ENCODE measurements around the gene SLC9A9. TPM values are rescaled to one million over a fixed set of nuclear protein-coding genes. Genes with fewer than 3 reads are reported as not detected.
"Not testable (repeated sequence)": the region's sequence is repeated elsewhere in the genome, so short reads cannot be mapped to it uniquely, and the experiment has no call there.

The SLC9A9 gene
- total RNA-seq, 1 donor from 2014 or later = 3.5 TPM

GRCh38 chr3:143697975-143698374 is 150.3 kb downstream of the SLC9A9 start:
- no peaks in the 10 kb centered on the region for H3K4me1 Mint-ChIP-seq (ENCODE audit: unreplicated experiment)
- no peaks in the 10 kb centered on the region for H3K9me3 Mint-ChIP-seq (ENCODE audit: unreplicated experiment)
- H3K27ac Mint-ChIP-seq (ENCODE audit: unreplicated experiment) = no peak overlapping the region
- no peaks in the 10 kb centered on the region for H3K36me3 Mint-ChIP-seq (ENCODE audit: unreplicated experiment)
- no peak for DNase-seq (ENCODE audit: extremely low spot score, unreplicated experiment)
- peaks cover 16% of the 10 kb centered on the region for H3K27me3 Mint-ChIP-seq (ENCODE audit: unreplicated experiment)
- no peak overlapping the region for H3K4me3 Mint-ChIP-seq (ENCODE audit: unreplicated experiment)
- TF ChIP-seq CTCF (IDR thresholded peaks at IDR 0.05) = no peak

GRCh38 chr3:143695333-143695732 is 152.9 kb downstream of the SLC9A9 start:
- H3K27me3 Mint-ChIP-seq (ENCODE audit: unreplicated experiment); H3K36me3 Mint-ChIP-seq (ENCODE audit: unreplicated experiment); H3K4me3 Mint-ChIP-seq (ENCODE audit: unreplicated experiment); H3K4me1 Mint-ChIP-seq (ENCODE audit: unreplicated experiment); DNase-seq (ENCODE audit: extremely low spot score, unreplicated experiment); H3K27ac Mint-ChIP-seq (ENCODE audit: unreplicated experiment); H3K9me3 Mint-ChIP-seq (ENCODE audit: unreplicated experiment): not testable (repeated sequence)

- no peak for TF ChIP-seq CTCF (IDR thresholded peaks at IDR 0.05)
- no peaks in the 10 kb centered on the region for H3K4me1 Mint-ChIP-seq (ENCODE audit: unreplicated experiment)
These were observed 154.8 kb downstream of the SLC9A9 start for GRCh38 chr3:143693506-143693905.

GRCh38 chr3:143686638-143687197 is 161.6 kb downstream of the SLC9A9 start:
- Mint-ChIP-seq H3K36me3 (ENCODE audit: unreplicated experiment) (no peaks in the 10 kb centered on the region), H3K27me3 (ENCODE audit: unreplicated experiment) (peaks cover 22% of the 10 kb centered on the region), H3K4me1 (ENCODE audit: unreplicated experiment) (peaks cover 2% of the 10 kb centered on the region), H3K9me3 (ENCODE audit: unreplicated experiment) (no peaks in the 10 kb centered on the region), H3K4me3 (ENCODE audit: unreplicated experiment) (no peak overlapping the region), H3K27ac (ENCODE audit: unreplicated experiment) (no peak overlapping the region)
- no peak for TF ChIP-seq CTCF (IDR thresholded peaks at IDR 0.05)
- no peak for DNase-seq (ENCODE audit: extremely low spot score, unreplicated experiment)

More at GRCh38 chr3:143693506-143693905, 154.8 kb downstream of the SLC9A9 start:
- no peak for DNase-seq (ENCODE audit: extremely low spot score, unreplicated experiment)
- Mint-ChIP-seq H3K27ac (ENCODE audit: unreplicated experiment) (no peak overlapping the region), H3K27me3 (ENCODE audit: unreplicated experiment) (peaks cover 8% of the 10 kb centered on the region), H3K4me3 (ENCODE audit: unreplicated experiment) (no peak overlapping the region), H3K36me3 (ENCODE audit: unreplicated experiment) (no peaks in the 10 kb centered on the region), H3K9me3 (ENCODE audit: unreplicated experiment) (no peaks in the 10 kb centered on the region)

- no peak for TF ChIP-seq CTCF (IDR thresholded peaks at IDR 0.05)
- Mint-ChIP-seq H3K27ac (ENCODE audit: unreplicated experiment) (no peak overlapping the region), H3K4me3 (ENCODE audit: unreplicated experiment) (no peak overlapping the region), H3K36me3 (ENCODE audit: unreplicated experiment) (no peaks in the 10 kb centered on the region), H3K9me3 (ENCODE audit: unreplicated experiment) (no peaks in the 10 kb centered on the region), H3K4me1 (ENCODE audit: unreplicated experiment) (peaks cover 4% of the 10 kb centered on the region), H3K27me3 (ENCODE audit: unreplicated experiment) (peaks cover 21% of the 10 kb centered on the region)
- no peak for DNase-seq (ENCODE audit: extremely low spot score, unreplicated experiment)
These were observed 162.8 kb downstream of the SLC9A9 start for GRCh38 chr3:143685491-143685890.

- Mint-ChIP-seq H3K4me1 (ENCODE audit: unreplicated experiment) (peaks cover 8% of the 10 kb centered on the region), H3K9me3 (ENCODE audit: unreplicated experiment) (no peaks in the 10 kb centered on the region), H3K27me3 (ENCODE audit: unreplicated experiment) (peaks cover 19% of the 10 kb centered on the region), H3K36me3 (ENCODE audit: unreplicated experiment) (no peaks in the 10 kb centered on the region), H3K27ac (ENCODE audit: unreplicated experiment) (no peak overlapping the region), H3K4me3 (ENCODE audit: unreplicated experiment) (no peak overlapping the region)
- TF ChIP-seq CTCF (IDR thresholded peaks at IDR 0.05) = no peak
- DNase-seq (ENCODE audit: extremely low spot score, unreplicated experiment) = no peak
These were observed 170.8 kb downstream of the SLC9A9 start for GRCh38 chr3:143677430-143677829.

Measured in osteocyte (in vitro differentiated cells).